GM18517 (cell line): Measurements from ENCODE around the gene FOXA2.

ENCODE experiments used
- ATAC-seq: cut with Tn5 transposase; IDR thresholded peaks from one replicate; pipeline ENCODE4 v1.9.1; 2021; ENCODE audit warnings: mild to moderate bottlenecking, moderate library complexity; ENCODE audit not compliant: unreplicated experiment

Gene FOXA2

DNA sequence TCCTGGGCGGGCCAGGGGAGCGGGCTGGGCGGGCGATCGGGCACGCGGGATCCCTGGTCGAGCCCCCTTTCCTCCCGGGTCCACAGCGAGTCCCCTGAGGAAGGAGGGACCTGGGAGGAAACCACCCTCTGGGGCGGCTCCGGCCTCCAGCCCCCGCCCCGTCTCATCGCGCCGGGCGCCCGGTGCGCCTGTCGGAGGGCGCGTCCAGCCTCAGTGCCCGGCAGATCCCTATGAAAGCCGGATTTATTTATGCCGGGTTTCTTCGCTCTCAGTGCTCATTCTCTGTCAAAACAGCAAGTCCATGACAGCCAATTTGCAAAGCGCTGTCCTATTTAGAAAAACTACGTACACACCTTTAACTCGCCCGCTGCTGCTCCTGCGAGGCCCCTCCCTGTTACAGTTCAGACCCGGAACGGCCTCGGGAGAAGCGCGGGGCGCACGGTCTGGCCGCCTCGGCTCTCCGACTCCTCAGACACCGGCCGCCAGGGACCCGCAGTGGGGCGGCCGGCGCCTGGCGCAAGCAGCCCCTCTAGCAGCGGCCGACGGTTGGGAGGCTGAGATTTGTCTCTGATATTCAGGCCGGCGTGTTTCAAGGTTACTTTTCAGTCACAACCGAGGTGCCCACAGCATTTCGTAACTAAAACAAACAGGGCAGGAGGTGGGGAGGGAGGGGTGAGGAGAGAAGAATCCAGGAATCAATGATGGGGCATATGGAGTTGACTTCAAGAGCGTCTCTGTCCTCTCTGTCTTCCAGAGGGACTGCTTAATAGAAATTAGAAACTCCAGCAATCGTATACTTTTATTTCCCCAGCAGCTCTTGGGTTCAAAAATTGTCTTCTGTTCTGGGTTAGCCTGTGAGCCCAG, 782 bp upstream of the FOXA2 start:
- no peak for ATAC-seq

DNA sequence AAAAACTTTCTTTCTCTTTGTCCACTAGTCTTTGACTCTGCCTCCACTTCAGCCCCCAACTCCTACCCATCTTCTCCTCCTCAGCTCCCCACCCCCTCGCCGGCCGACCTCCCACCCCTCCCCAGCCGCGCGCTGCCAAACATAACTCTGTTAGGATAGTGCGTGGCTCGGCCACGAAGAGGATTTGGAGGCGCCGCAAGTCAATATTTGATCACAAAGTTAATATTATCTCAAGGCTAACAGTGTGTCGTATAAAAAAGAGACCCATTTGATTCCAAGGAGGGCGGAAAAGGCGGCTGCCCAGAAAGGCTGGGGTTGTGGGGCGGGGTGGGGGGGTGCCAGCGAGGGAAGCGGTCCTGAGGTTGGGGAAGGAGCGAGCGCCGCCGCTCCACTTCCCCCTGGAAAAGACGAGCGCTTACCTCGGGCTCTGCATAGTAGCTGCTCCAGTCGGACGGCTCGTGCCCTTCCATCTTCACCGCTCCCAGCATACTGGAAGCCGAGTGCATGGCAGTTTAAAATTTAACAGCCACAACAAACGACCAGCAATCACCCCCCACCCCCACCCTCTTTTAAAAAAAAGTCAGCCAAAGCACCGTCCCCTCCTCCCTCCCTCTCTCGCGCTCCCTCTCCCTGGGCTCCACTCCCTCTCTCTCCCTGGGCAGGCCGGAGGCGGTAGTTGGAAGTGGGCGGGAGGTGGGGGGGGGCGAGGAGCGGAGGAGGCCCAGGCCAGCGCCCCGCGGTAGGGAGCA, 425 bp downstream of the FOXA2 start:
- ATAC-seq: no peak

DNA sequence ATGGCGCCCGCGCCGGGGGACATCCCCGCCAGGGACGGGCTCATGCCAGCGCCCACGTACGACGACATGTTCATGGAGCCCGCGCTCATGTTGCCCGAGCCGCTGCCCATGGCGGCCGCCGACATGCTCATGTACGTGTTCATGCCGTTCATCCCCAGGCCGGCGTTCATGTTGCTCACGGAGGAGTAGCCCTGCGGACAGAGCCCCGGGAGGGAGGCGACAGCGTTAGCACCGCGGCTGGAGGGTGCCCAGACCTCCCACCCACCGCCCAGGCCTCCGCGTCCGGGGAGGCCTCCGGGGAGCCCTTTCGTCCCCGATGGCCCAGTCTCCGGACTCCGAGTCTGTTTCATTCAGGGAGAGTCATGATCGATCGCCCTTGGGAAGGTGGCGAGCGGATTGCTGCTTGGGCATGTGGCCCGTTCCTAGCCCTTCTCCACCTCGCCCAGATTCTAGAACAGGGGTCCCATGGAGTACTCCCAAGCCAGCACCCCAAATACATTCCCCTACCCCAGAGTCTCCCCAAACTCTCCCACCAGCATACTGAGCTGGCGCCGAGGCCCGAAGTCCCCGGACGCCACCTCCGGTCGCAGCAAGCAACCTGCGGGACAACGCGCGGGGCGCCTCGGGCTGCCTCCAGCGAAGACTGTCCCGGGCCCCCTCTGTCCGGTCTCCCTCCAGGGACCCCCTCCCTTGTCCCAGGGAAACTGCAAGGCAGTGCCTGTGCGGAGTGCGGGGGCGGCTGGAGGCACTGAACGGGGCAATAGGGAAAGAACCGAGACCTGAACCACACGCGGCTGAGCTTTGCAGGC, 1.2 kb downstream of the FOXA2 start:
- ATAC-seq: no peak

DNA sequence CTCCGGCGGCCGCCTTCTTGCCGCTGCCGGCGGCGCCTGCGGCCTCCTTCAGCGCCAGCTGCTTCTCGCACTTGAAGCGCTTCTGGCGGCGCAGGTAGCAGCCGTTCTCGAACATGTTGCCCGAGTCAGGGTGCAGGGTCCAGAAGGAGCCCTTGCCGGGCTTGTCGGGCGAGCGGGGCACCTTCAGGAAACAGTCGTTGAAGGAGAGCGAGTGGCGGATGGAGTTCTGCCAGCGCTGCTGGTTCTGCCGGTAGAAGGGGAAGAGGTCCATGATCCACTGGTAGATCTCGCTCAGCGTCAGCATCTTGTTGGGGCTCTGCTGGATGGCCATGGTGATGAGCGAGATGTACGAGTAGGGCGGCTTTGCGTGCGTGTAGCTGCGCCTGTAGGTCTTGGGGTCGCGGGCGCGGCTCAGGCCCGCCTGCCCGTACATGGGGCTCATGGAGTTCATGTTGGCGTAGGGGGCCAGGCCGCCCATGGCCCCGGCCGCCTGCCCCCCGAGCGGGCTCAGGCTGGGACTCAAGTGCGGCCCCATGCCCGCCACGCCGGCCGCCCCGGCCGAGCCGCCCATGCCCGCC, 1.9 kb downstream of the FOXA2 start:
- no peak for ATAC-seq

DNA sequence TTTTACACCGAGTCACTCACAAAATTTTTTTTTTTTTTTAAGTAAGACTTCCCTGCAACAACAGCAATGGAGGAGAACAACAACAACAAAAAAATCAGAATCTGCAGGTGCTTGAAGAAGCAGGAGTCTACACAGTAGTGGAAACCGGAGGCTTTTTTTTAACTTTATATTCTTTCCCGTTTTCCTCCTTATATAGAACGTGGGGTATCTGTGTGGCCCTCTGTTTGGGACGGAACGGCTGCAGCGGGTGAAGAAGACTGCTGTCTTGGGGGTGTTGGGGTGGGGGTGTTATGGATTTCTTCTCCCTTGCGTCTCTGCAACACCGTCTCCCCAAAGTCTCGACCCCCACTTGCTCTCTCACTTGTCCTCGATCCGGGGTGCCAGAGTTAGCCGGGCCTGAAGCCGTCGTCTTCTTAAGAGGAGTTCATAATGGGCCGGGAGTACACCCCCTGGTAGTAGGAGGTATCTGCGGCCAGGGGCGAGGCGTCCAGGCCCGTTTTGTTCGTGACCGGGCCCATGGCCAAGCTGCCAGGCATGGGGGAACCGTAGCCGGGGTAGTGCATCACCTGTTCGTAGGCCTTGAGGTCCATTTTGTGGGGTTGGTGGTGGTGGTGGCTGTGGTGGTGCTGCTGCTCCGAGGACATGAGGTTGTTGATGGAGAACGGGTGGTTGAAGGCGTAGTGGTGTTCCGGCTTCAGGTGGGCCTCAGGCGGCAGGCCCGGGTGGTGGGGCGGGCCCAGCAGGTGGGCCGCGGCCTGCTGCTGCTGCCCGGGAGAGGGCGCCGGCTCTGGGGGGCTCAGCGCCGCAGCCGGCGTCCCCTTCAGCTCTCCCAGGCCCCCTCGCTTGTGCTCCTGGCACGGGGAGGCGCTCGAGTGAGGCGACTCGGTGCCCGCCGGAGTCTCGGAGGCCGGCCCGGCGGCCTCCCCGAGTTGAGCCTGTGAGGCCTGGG, 2.7 kb downstream of the FOXA2 start:
- no peak for ATAC-seq

DNA sequence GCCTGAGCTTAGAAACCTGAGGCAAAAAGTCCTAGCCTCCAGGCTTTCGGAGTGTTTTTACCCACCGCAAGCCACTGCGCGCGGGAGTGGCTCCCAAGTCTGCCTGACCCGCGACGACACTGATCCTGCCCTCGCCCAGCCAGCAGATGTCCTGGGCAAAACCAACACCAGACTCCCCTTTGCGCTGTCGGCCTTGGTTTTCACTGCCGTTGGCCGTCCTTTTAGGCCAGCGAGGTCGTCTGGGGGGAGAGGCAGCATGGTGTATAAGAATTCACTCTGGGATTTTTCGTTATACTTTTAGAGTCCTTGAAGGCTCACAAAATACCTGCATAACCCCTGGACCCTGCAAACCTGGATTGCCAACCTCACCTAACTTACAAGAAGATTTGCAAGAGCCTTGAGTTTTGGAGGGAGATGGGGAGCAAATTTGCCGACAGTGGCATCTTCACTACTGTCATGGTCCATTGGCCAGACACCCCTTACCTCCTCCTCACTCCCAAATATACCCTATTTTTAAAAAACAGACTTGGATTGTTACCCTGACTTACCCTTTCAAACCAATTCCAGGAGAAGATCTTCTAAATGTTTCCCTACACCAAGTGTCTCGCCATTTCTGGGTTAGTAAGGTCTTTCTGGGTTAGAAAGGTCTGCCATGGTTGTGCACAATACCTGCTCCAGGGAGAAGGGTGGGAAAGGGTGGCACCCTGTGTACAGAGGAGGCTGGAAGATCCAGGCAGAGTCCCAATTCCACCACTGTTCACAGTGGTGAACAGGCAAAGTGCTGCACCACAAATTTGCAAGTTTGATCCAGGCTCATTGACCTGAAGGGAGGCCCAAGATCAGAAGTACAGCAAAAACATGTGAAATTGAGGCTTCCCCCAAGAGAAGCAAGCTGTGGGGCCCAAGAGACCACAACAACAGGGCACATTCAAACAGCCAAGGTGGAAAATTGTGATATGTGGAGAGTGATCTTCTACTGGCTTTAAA, 4.4 kb downstream of the FOXA2 start:
- ATAC-seq: no peak

DNA sequence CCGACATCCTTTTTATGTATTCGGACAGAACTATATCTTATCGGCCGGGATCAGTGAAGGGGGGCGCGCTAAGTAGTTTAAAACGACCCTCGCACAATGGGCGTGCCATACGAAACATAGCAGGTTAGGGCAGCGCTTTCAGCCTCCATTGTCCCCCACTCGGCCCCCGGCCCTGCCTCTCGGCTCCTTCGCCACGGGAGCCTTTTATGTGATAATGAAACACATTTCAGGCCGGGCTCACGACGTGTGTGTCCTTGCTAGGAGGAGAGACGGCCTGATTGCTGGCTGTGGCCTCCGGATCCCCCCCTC, 5.3 kb downstream of the FOXA2 start:
- ATAC-seq: no peak

DNA sequence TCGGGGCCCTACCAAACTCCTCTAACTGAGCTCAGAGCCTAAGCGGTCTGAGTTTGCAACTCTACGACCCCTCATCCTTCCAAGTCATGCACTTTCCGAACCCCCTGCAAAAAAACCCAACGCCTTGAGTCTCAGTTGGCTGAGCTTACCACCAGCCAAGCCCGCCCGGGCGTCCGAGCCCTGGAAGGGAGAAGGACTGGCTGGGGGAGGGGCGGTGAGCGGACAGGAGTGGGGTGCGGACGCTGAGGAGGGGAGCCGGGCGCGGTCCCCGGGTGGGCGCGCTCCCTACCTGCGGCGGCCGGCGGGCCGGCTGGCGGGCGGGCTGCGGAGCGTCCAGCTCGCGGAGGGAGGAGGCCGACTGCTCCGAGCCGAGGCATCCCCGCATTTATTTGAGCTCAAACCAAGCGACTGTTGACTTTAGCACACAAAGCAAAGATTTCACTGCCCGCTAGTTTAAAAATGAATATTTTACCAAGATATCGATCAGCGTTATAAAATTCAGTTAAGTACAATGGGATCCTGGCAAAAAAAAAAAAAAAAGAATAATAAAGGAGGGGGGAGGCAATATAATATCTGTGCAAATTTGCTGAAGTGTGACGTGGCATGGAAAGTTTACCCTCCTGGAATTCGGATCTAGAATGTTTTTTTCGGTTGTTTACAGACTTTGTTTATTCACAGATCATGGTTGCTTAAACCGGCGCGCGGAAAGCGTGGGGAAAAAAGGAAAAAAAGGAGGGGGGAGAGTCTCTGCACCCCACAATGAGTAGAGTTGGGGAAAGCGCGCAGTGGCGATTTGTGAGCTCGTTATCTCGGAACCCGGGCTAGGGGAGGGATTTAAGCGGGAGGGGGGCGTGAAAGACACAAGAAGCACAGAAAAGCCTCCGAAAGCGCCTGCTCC, 5.9 kb downstream of the FOXA2 start:
- ATAC-seq: no peak

DNA sequence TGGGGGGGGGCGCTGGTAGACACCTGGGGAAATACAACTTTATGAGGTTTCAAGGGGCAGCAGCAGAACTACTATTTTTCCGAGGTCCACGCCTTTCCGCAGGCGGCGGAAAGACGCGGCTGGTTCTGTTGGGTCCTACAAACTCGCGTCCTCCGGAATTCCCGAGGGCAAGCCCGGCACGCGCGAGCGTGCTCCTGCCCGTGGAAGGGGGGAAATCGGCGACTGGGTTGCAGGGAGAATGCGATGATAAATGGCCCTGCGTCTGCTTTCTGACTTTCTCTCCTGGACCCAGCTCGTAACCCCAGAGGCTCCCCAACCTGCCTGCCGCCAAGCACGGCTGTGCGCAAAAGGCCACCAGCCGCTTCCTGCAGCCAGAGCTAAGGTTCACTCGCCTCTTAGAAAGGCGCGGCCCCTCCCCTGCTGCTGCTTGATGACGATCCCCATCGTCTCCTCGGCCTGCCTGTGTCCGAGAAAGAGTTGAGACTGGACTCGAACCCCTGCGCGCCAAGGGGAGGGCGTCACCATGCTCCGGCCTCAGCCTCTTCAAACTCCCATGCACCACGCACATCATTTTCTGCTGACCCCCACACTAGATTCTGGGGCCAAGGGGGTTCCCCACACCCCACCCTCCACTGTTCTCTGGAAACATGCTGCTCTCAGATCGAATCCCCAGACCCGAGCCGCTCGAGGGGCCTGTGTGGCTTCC, 6.7 kb downstream of the FOXA2 start:
- no peak for ATAC-seq

DNA sequence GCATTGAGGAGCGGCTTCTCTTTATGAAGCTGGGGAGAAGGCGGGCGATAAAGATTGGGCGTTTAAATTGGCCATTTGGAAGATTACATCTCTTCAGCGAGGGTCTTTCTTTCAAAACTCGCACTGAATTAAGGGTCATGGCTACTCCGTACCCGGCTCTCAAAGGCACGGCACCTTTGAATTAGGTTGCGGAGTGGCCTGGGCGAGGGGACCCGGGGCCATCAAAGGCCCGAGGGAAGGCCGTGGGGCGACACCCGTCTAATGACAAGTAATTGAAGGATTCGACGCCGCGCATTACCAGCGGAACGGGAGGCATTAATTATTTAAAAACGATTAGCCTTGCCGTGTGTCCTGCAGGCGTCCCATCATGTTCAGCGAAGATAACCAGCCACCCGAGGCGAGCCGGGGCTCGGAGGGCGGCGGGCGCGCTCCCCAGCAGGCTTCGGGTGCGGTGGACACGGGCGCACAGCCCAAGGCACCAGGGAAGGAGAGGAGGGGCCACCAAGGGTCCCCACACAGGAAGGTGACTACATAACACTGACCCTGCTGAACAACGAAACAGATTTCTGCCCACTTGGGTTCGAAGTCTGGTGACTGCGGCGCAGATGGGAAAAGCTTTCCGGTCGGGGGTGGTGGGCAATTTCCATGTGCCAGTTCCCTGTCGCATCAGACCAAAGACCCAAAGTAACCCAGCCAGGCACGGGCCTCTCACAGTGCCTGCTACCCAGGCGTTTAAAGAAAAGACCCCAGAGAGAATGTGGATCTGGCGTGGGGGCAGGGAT, 7.4 kb downstream of the FOXA2 start:
- no peak for ATAC-seq

DNA sequence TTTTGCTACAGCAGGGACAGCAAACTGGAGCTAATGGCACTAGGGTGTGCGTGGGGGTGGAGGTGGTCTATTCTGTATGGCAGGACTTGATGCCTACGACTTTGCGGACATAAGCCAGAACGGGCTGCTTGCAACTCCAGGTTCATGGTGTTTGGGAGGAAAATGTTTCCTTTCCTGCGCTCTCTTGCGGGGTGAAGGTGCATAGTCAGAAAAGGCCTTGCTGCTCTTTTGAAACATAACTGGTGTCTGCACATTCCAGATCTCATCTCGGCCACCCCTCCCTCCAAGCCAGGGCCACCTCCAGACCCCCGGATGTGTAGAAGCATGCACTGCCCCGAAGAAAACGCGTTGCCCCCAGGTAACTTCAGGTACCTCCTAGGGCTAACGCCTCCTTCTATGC, 8.1 kb downstream of the FOXA2 start:
- ATAC-seq: no peak

DNA sequence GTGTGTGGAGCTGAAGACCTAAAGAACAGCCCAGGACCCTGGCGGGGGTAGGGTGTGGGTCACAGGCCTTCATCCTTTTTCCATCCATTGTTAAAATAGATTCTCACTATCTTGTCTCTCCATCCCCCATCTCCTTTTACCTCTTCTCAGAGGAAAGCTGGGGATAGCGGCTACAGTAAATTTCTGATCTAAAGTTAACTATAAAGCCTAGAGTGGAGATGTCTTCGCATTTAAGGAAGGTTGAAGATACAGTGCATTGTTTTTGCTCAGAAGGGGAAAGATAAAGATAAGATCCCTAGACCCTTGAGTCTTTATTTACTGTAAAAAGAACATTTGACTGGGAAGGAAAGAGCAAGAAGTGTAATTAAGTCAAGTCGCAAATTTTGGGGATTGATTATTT, 8.6 kb downstream of the FOXA2 start:
- ATAC-seq: no peak

DNA sequence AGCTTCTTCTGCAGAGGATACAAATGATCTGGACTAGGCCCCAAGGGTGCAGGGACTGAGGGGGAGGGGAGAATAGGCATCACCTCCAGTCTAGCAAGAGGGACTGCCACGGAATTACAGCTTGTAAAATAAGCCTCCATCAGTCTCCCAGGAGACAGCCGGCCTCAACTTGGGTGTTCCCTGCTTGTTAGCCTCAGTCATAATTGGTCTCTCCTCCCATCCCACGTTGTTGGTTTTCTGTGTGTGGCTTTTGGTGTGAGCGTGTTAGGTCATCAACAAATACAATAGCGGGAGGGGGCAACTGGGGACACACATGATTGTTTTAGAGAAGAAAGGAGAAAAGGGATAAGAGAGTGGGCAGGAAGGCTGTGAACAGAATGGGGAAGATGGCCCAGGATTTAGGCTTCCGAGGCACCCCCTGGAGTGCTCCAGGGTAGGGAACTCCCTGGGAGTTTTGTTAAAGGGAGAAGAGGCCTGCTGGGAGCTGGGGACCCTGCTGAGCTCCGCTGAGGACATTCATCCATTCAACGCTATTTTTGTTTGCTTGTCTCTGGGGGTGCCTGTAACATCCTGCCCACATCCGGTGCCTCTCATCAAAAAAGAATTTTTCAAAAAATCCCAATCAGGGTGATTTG, 9.2 kb downstream of the FOXA2 start:
- no peak for ATAC-seq

DNA sequence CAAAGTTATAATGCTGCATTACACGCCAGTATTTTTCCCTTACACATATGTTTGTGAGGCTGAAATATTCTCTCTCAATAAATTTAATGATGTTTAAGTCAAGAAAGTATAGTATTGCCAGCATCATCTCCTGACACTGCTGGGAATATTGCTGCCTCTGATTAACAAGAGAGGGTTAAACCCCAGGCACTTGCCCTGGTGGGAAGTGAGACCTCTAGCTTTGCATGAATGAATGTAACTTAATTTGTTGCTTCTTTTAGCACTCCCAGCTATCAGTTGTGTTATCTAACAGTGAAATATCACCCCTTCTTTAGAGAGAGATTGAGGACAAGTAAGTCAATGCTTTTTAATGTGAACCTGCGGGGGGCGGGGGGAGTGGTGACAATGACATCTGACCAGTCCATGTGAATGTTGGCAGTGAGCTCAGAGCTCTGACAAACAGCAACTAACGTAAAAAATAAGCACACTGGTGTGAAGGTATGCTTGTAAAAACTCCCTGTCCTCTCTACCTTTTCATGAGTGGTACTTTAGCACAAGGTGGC, 9.8 kb downstream of the FOXA2 start:
- ATAC-seq: no peak

DNA sequence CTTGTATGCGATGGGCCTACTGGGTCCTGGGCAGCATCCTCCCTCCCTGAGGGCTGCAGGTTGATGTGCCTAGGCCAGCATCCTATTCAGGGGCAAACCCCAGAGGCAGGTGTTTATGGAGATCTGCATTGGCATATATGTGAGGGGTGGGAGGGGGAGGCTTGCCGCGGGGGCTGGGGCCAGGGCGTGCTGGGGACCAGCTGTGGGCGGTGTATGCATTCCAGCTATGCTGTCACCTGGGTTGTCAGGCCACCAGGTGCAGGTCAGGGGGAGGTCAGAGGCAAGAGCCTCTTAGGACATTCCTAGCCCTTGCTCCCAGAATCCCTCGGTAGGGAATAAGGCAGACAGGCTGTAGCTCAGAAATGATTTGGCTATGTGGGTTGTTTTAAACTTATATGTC, 11.9 kb downstream of the FOXA2 start:
- ATAC-seq: no peak

DNA sequence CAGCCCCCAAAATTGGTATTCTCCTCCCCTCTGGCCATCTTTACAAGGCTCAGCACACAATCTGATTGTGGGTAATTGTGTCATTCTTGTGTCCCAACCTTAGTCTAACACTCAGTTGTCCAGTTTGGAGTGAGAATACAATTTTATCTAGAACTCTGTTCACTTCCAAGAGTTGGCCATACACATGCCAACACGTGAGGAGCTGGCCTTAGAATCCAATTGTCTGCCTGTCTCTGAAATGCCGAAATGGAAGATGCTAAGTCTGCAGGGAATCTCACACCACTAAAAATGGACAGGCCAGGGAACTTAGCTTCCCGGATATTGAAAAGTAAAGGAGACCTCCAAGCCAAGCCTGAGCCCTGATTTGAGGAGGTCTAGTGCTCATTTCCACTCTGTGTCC, 12.3 kb downstream of the FOXA2 start:
- ATAC-seq: no peak
